Measurements from ENCODE around the gene FGA.

DNA sequence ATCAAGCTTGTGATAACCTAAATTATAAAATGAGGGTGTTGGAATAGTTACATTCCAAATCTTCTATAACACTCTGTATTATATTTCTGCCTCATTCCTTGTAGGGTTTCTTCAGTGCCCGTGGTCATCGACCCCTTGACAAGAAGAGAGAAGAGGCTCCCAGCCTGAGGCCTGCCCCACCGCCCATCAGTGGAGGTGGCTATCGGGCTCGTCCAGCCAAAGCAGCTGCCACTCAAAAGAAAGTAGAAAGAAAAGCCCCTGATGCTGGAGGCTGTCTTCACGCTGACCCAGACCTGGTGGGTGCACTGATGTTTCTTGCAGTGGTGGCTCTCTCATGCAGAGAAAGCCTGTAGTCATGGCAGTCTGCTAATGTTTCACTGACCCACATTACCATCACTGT is 24.8 kb downstream of the FGA start:
- TF ChIP-seq, protein P1, sequence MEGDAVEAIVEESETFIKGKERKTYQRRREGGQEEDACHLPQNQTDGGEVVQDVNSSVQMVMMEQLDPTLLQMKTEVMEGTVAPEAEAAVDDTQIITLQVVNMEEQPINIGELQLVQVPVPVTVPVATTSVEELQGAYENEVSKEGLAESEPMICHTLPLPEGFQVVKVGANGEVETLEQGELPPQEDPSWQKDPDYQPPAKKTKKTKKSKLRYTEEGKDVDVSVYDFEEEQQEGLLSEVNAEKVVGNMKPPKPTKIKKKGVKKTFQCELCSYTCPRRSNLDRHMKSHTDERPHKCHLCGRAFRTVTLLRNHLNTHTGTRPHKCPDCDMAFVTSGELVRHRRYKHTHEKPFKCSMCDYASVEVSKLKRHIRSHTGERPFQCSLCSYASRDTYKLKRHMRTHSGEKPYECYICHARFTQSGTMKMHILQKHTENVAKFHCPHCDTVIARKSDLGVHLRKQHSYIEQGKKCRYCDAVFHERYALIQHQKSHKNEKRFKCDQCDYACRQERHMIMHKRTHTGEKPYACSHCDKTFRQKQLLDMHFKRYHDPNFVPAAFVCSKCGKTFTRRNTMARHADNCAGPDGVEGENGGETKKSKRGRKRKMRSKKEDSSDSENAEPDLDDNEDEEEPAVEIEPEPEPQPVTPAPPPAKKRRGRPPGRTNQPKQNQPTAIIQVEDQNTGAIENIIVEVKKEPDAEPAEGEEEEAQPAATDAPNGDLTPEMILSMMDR (IDR thresholded peaks at IDR 0.05; ENCODE audit: low read length) = no peak
- TF ChIP-seq EZH2 (optimal IDR thresholded peaks at IDR 0.05; ENCODE audit: low read depth, low read length) = no peak
- no peak for TF ChIP-seq EZH2phosphoT487 (IDR thresholded peaks at IDR 0.05; ENCODE audit: low read length)

All from MM.1S (cell line).